OCI-LY1 (cell line): ENCODE data around the gene ARL17B.
"Not testable (repeated sequence)": the region's sequence is repeated elsewhere in the genome, so short reads cannot be mapped to it uniquely, and the experiment has no call there.

Experiments used
- EZH2 ChIP-seq: fragments of 200-600 bp; sonication (generic), shearing (Covaris generic); IDR thresholded peaks from 2 replicates; pipeline ENCODE4 v1.8.0; 2017; ENCODE audit warnings: borderline replicate concordance, mixed run types, mild to moderate bottlenecking, antibody characterized with exemption, low read length, moderate library complexity, mixed read lengths
- TF ChIP-seq, protein P1 (sequence below): fragments of 200-600 bp; sonication (generic), shearing (Covaris generic); IDR thresholded peaks from 2 replicates; pipeline ENCODE4 v1.5.1; 2017; ENCODE audit warnings: mild to moderate bottlenecking, antibody characterized with exemption, low read length, moderate library complexity, mixed read lengths

DNA sequence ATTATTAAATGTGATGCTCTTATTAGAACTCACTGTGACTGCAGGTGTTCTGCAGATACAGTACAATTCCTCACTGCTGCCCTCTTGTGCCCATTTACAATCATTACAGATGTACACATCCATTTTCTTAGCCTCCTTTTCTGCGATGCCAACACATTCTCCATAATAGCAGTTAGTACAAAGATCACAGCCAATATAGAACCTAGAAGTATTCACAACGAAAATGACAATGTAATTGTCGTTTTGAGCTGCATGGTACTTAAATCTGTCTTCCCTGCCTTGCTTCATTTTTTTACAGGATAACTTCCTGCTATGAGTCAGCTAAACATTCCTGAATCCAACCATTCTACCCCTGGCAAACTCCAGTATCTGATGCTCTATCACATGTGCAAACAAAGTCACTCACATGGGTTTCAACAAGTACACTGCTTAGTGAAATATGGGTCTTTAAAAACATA, 74.8 kb downstream of the ARL17B start:
- not testable (repeated sequence) for TF ChIP-seq EZH2
- TF ChIP-seq, protein P1, sequence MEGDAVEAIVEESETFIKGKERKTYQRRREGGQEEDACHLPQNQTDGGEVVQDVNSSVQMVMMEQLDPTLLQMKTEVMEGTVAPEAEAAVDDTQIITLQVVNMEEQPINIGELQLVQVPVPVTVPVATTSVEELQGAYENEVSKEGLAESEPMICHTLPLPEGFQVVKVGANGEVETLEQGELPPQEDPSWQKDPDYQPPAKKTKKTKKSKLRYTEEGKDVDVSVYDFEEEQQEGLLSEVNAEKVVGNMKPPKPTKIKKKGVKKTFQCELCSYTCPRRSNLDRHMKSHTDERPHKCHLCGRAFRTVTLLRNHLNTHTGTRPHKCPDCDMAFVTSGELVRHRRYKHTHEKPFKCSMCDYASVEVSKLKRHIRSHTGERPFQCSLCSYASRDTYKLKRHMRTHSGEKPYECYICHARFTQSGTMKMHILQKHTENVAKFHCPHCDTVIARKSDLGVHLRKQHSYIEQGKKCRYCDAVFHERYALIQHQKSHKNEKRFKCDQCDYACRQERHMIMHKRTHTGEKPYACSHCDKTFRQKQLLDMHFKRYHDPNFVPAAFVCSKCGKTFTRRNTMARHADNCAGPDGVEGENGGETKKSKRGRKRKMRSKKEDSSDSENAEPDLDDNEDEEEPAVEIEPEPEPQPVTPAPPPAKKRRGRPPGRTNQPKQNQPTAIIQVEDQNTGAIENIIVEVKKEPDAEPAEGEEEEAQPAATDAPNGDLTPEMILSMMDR = peak; percentile 54
